Effector memory CD4-positive, alpha-beta T cell (primary cell): Measurements from ENCODE around the gene ZNF488.

Source experiments
- DNase-seq, 3 donors: peaks; one replicate each; pipeline ENCODE4 v3.0.0-alpha.2; 2020
- H3K27ac ChIP-seq: 2 replicates; pipeline ENCODE4 v1.7.0; 2013; ENCODE audit warnings: mild to moderate bottlenecking, low read length, moderate library complexity; ENCODE audit not compliant: insufficient read depth, poor library complexity, severe bottlenecking
- H3K27me3 ChIP-seq: replicated peaks from 2 replicates; pipeline ENCODE4 v1.7.0; 2013; ENCODE audit warnings: mild to moderate bottlenecking, low read length; ENCODE audit not compliant: insufficient read depth, control insufficient read depth, poor library complexity, severe bottlenecking
- H3K36me3 ChIP-seq: 2 replicates; pipeline ENCODE4 v1.7.0; 2013; ENCODE audit warnings: mild to moderate bottlenecking, low read length, moderate library complexity; ENCODE audit not compliant: control insufficient read depth, insufficient read depth
- H3K4me1 ChIP-seq: 2 replicates; pipeline ENCODE4 v1.7.0; 2013; ENCODE audit warnings: low read length, mild to moderate bottlenecking; ENCODE audit not compliant: control insufficient read depth, insufficient read depth, poor library complexity, severe bottlenecking
- H3K4me3 ChIP-seq: 2 replicates; pipeline ENCODE4 v1.7.0; 2013; ENCODE audit warnings: low read length, low read depth, mild to moderate bottlenecking; ENCODE audit not compliant: insufficient read depth, poor library complexity, severe bottlenecking
- H3K9me3 ChIP-seq: 2 replicates; pipeline ENCODE4 v1.7.0; 2013; ENCODE audit warnings: mild to moderate bottlenecking, low read length, moderate library complexity; ENCODE audit not compliant: control insufficient read depth

Gene ZNF488

DNA sequence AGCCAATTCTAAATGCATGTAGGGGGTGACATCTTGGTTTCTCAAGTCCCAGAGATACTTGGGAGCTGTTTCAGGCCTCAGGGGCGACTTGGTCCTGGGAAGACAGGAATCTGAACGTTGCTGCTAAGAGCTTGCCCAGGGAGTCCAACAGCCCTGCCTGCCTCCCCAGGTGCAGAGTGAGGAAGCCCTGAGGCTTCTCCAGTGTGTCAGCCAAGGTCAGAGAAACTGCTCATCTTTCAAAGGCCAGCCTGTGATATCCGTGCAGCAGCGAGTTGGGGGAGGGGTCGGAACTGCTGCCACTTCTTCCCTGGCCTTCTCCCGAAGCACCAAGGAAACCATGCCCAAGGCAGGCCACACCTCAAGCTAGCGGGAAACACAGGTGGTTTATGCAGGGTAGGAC, 52.1 kb downstream of the ZNF488 start:
- Histone ChIP-seq H3K27me3 (no peaks in the 10 kb centered on the region), H3K36me3 (no peaks in the 10 kb centered on the region), H3K4me1 (no peaks in the 10 kb centered on the region), H3K27ac (no peak overlapping the region), H3K4me3 (no peak overlapping the region), H3K9me3 (no peaks in the 10 kb centered on the region)
- no peak for DNase-seq

DNA sequence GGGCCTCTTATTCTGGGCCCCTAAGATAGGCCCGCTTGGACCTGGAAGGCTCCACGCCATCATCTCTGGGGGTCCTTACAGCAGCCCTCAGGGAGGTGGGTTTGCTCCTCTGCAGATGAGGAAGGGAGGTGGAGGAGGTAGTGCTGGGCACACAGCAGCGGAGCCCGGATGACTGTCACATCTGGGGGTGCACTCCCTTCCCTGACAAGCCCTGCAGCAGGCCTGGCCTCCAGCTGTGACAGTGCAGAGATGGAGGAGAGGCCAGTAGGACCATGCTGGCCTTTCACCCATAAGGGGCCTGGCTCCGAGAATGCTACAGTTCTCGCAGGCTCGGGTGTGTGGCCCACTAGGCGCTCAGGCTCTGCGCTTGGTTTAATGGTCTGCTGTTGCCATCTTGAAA, 52.6 kb downstream of the ZNF488 start:
- H3K36me3 ChIP-seq = no peaks in the 10 kb centered on the region
- no peak overlapping the region for H3K4me3 ChIP-seq
- no peaks in the 10 kb centered on the region for H3K9me3 ChIP-seq
- no peak for DNase-seq
- H3K27me3 ChIP-seq = no peaks in the 10 kb centered on the region
- no peaks in the 10 kb centered on the region for H3K4me1 ChIP-seq
- no peak overlapping the region for H3K27ac ChIP-seq

- no peaks in the 10 kb centered on the region for H3K4me1 ChIP-seq
- H3K4me3 ChIP-seq = no peak overlapping the region
- H3K36me3 ChIP-seq = no peaks in the 10 kb centered on the region
- no peak overlapping the region for H3K27ac ChIP-seq
- no peaks in the 10 kb centered on the region for H3K27me3 ChIP-seq
- no peak for DNase-seq
- no peaks in the 10 kb centered on the region for H3K9me3 ChIP-seq
Observed at GRCh38 chr10:47330804-47331203, 53.3 kb downstream of the ZNF488 start.

GRCh38 chr10:47330366-47330765, 53.7 kb downstream of the ZNF488 start:
- Histone ChIP-seq H3K4me3 (no peak overlapping the region), H3K9me3 (no peaks in the 10 kb centered on the region), H3K36me3 (no peaks in the 10 kb centered on the region), H3K27me3 (no peaks in the 10 kb centered on the region), H3K27ac (no peak overlapping the region), H3K4me1 (no peaks in the 10 kb centered on the region)
- no peak for DNase-seq

- H3K36me3 ChIP-seq = no peaks in the 10 kb centered on the region
- no peaks in the 10 kb centered on the region for H3K9me3 ChIP-seq
Observed at GRCh38 chr10:47329855-47330254, 54.2 kb downstream of the ZNF488 start.

DNA sequence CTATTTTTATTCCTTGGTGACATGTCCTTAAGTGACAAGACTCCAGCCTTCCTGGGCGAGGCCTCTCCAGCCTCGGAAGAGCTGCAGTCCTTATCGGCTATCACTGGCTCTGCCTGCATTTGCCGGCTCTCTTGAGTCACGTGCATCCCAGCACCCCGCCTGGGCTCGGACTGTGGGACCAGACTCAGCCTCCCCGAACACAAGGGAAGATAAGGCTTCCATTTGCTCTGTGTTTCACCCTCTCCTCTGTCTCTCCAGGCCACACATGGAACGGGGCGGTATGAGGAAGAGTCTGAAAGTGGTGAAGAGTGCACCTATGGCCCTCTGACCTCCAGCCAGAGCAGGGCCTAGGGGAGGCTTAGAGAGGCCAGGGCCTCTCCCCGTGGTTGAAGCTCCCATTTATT, 57.2 kb downstream of the ZNF488 start:
- H3K9me3 ChIP-seq = no peaks in the 10 kb centered on the region
- no peaks in the 10 kb centered on the region for H3K4me1 ChIP-seq
- DNase-seq = no peak
- no peak overlapping the region for H3K4me3 ChIP-seq
- H3K27ac ChIP-seq = no peak overlapping the region
- no peaks in the 10 kb centered on the region for H3K36me3 ChIP-seq
- no peaks in the 10 kb centered on the region for H3K27me3 ChIP-seq

More at GRCh38 chr10:47329855-47330254, 54.2 kb downstream of the ZNF488 start:
- no peak overlapping the region for H3K27ac ChIP-seq
- H3K4me1 ChIP-seq = no peaks in the 10 kb centered on the region
- no peaks in the 10 kb centered on the region for H3K27me3 ChIP-seq
- DNase-seq = no peak
- no peak overlapping the region for H3K4me3 ChIP-seq

DNA sequence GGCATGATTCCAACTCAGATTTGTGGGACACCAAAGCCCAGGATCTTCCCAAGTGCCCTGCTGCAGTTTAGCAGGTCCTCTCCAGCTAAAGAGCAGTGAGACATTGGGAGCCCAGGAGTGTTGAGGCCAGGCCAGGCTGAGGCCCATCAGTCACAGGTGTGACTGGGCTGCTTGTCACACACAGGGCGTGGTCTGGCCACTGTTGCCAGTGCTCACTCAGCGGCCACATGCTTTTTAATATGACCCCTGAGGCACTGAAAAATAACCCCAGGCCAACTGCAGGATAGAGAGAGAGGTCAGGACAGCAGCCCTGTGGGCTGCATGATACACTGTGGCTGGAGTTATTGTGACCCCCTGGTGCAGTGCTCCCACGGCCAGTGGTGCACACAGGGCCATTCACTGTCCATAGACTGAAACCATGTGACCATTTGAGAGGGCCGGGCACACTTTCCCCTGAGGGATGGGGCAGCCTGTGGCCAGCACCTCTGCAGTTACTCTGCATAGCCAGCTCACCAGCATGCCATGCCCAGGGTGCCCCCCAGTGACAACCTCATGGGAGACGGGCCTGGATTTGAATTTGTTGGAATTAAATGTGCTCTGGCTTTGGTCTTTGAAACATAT, 57.7 kb downstream of the ZNF488 start:
- no peak overlapping the region for H3K4me3 ChIP-seq
- no peak overlapping the region for H3K27ac ChIP-seq
- H3K27me3 ChIP-seq = no peaks in the 10 kb centered on the region
- no peaks in the 10 kb centered on the region for H3K9me3 ChIP-seq
- H3K36me3 ChIP-seq = no peaks in the 10 kb centered on the region
- no peak for DNase-seq
- H3K4me1 ChIP-seq = no peaks in the 10 kb centered on the region

GRCh38 chr10:47325303-47326291, 58.5 kb downstream of the ZNF488 start:
- DNase-seq = no peak
- Histone ChIP-seq H3K36me3 (no peaks in the 10 kb centered on the region), H3K27me3 (no peaks in the 10 kb centered on the region), H3K4me3 (no peak overlapping the region), H3K9me3 (no peaks in the 10 kb centered on the region), H3K27ac (no peak overlapping the region), H3K4me1 (no peaks in the 10 kb centered on the region)

DNA sequence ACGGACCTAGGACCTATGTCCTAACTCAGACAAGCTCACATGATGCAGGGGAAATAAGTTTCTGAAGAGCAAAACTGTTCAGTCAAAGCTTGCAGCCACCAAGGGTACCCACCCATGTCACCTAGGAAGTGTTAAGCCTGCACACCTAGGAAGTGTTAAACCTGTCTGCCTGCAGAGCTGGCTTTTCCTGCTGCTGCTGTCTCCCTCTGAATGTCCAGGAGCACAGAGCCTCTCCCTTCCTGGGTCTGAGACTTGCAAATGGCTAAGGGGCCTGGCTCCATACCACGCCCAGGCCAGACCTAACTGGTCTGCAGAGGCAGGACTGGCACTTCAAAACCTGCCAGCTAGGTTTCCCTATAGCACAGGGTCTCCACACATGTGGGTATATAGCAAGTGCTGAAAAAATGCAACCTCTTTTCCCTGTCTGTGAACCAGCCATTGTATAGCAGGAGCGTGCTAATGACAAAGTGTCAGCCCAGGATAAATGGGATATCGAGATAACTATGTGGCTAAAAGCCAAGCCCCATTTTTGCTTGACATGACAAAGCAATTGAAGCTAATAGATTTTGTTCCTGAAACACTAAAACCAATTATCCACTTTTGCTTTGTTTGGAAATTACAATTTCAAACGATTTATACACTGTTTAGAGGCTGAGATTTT, 60.3 kb downstream of the ZNF488 start:
- DNase-seq = no peak
- H3K36me3 ChIP-seq = no peaks in the 10 kb centered on the region
- no peaks in the 10 kb centered on the region for H3K4me1 ChIP-seq
- H3K9me3 ChIP-seq = no peaks in the 10 kb centered on the region
- H3K4me3 ChIP-seq = no peak overlapping the region
- H3K27me3 ChIP-seq = no peaks in the 10 kb centered on the region
- H3K27ac ChIP-seq = no peak overlapping the region

DNA sequence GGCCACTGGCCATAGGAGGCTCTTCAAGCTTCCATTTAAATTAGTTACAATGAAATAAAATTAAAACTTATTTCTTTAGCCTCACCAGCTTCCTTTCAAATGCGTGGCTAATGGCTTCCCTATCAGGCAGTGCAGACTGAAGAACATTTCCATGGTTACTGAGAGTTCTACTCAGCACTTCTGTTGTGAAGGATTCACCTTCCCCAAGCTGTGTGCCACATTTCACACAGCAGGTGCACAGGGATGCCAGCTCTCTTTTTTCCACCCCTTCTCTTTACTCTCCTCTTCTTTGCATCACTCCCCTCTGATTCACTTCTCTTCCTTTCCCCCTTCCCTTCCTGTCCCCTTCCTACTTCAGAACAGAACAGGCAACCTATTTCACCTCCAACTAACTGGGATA, 61.0 kb downstream of the ZNF488 start:
- H3K4me1 ChIP-seq = no peaks in the 10 kb centered on the region
- DNase-seq = no peak
- H3K36me3 ChIP-seq = no peaks in the 10 kb centered on the region
- no peaks in the 10 kb centered on the region for H3K27me3 ChIP-seq
- no peak overlapping the region for H3K4me3 ChIP-seq
- H3K27ac ChIP-seq = no peak overlapping the region
- no peaks in the 10 kb centered on the region for H3K9me3 ChIP-seq
